Ovary (tissue), 3 donors: ENCODE data around the gene PPP2R2B.

Experiments
- CTCF ChIP-seq, 3 donors: fragments of 450-650 bp in 2 of 3; fragments of 200-600 bp in 1 of 3; IDR thresholded peaks; one replicate each; pipeline versions ENCODE4 v1.5.1 to v1.8.0; 2016 to 2022; ENCODE audit warnings: antibody characterized with exemption in 3 of 3, mild to moderate bottlenecking in 1 of 3
- POLR2A ChIP-seq: fragments of 450-650 bp; IDR thresholded peaks from one replicate; pipeline ENCODE4 v1.6.1; 2017; ENCODE audit warnings: antibody characterized with exemption, mild to moderate bottlenecking, moderate library complexity
- donor health status: DM: no; HTN: no; CAD: no.

DNA sequence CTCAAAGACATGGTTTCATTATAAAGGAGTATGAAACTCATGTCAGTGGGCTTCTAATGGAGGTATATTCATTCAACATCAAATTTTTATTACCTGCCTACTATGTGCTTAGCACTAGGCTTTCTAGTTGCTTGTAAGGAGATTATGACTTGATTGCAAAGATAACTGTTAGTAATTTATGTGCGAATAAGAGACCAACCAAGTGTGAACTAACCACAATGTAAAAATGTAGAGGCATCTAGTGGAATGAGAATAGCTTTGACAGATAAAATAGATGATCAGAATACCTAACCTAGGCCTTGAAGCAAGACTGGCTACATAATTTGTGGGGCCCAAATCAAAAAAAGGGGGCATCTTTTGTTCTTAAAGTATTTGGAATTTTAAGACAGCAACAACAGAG is 13.0 kb upstream of the PPP2R2B start:
- no peak for TF ChIP-seq CTCF (IDR thresholded peaks at IDR 0.05)
- TF ChIP-seq POLR2A = no peak
